HCT116 (cell line): Measurements from ENCODE around the gene SH3GL1. TPM values are rescaled to one million over a fixed set of nuclear protein-coding genes. Genes with fewer than 3 reads are reported as not detected.
A peak's percentile ranks its signal among the peaks of the same experiment; 100 is the strongest.

ENCODE experiments used
- ATAC-seq: fragments of 200-7000 bp; cut with Tn5 transposase; 2 replicates; pipeline ENCODE4 v1.9.1; 2020; ENCODE audit warnings: mild to moderate bottlenecking, moderate library complexity
- BruUV-seq: library from RNA; stranded (reverse); fragments of 400-500 nt; replicated peaks from 2 replicates; lab custom pipeline; 2021; lab: Mats Ljungman, UMichigan
- CTCF ChIA-PET: fragments of 300-600 bp; sonication (Branson Sonifier 250); formaldehyde crosslinking; loops from one replicate; lab custom pipeline; 2021; ENCODE audit warnings: antibody characterized with exemption; lab: Charles Lee
- POLR2A ChIA-PET: fragments of 300-600, 350-600 bp; sonication (Branson Sonifier 250); formaldehyde crosslinking; loops from one replicate; lab custom pipeline; 2021; ENCODE audit warnings: antibody characterized with exemption; lab: Charles Lee
- RAD21 ChIA-PET, 2 experiments: fragments of 300-600 bp; sonication (Branson Sonifier 250); formaldehyde crosslinking; loops; one replicate each; lab custom pipeline; 2023; ENCODE audit warnings: low total read pairs in 2 of 2; ENCODE audit not compliant: uncharacterized antibody in 2 of 2, unreplicated experiment in 2 of 2, low non-redundant PET in 1 of 2; lab: Charles Lee
- DNase-seq: peaks from one replicate; pipeline ENCODE4 v3.0.0-alpha.2; 2010; ENCODE audit warnings: low read depth, low spot score
- H2AFZ ChIP-seq: fragments of 200-600 bp; shearing (Covaris generic), sonication (generic); 2 replicates; pipeline ENCODE4 v1.6.1; 2017; ENCODE audit warnings: low read depth, mixed run types, mixed read lengths, antibody characterized with exemption, low read length; ENCODE audit not compliant: poor library complexity, severe bottlenecking
- H3K27ac ChIP-seq: 2 replicates; pipeline ENCODE4 v1.5.1; 2012; ENCODE audit warnings: low read depth, low read length
- H3K27me3 ChIP-seq: fragments of 200-600 bp; sonication (generic); 2 replicates; pipeline ENCODE4 v1.6.1; 2016; ENCODE audit warnings: mixed run types, low read length, mixed read lengths; ENCODE audit not compliant: insufficient read depth
- H3K36me3 ChIP-seq, 2 experiments: fragments of 200-500 bp in 1 of 2; fragments of 200-600 bp in 1 of 2; sonication (Bioruptor generic) in 1 of 2; sonication (generic) in 1 of 2; 2 replicates each; pipeline versions ENCODE4 v1.5.1 to v1.6.1; 2014 to 2016; ENCODE audit warnings: low read length in 2 of 2, inconsistent platforms in 1 of 2, mixed read lengths in 1 of 2, mixed run types in 1 of 2; ENCODE audit not compliant: insufficient read depth in 2 of 2, control insufficient read depth in 1 of 2
- H3K4me1 ChIP-seq, 2 experiments: fragments of 200-600 bp in 1 of 2; sonication (generic) in 1 of 2; 2 replicates each; pipeline versions ENCODE4 v1.5.1 to v1.6.1; 2012 to 2017; ENCODE audit warnings: low read length in 2 of 2, inconsistent platforms in 1 of 2, mild to moderate bottlenecking in 1 of 2, mixed read lengths in 1 of 2, mixed run types in 1 of 2, moderate library complexity in 1 of 2; ENCODE audit not compliant: insufficient read depth in 2 of 2, control insufficient read depth in 1 of 2
- H3K4me2 ChIP-seq: fragments of 200-600 bp; sonication (generic); 2 replicates; pipeline ENCODE4 v1.6.1; 2017; ENCODE audit warnings: mixed run types, low read length, mixed read lengths
- H3K4me3 ChIP-seq, 2 experiments: fragments of 200-600 bp in 1 of 2; sonication (generic) in 1 of 2; replicated peaks in 1 of 2; 2 replicates each; pipeline ENCODE4 v1.5.1; 2011 to 2016; ENCODE audit warnings: low read length in 2 of 2, control low read depth in 1 of 2, low read depth in 1 of 2, mild to moderate bottlenecking in 1 of 2, mixed read lengths in 1 of 2, mixed run types in 1 of 2
- H3K79me2 ChIP-seq: fragments of 200-600 bp; sonication (generic); 2 replicates; pipeline ENCODE4 v1.6.1; 2017; ENCODE audit warnings: mild to moderate bottlenecking, mixed run types, low read length, moderate library complexity, mixed read lengths; ENCODE audit not compliant: insufficient read depth
- H3K9ac ChIP-seq: fragments of 200-600 bp; sonication (generic); 2 replicates; pipeline ENCODE4 v1.6.1; 2016; ENCODE audit warnings: low read length, mixed read lengths
- H3K9me2 ChIP-seq: fragments of 200-600 bp; sonication (generic), shearing (Covaris generic); 2 replicates; pipeline ENCODE4 v1.6.1; 2017; ENCODE audit warnings: mixed run types, mild to moderate bottlenecking, moderate library complexity; ENCODE audit not compliant: insufficient read depth
- H3K9me3 ChIP-seq, 2 experiments: fragments of 200-500 bp in 1 of 2; fragments of 200-600 bp in 1 of 2; sonication (Bioruptor generic) in 1 of 2; sonication (generic) in 1 of 2; 2 replicates each; pipeline ENCODE4 v1.6.1; 2014 to 2017; ENCODE audit warnings: low read length in 2 of 2, mixed read lengths in 2 of 2, inconsistent platforms in 1 of 2, low read depth in 1 of 2, mild to moderate bottlenecking in 1 of 2, mixed run types in 1 of 2, moderate library complexity in 1 of 2; ENCODE audit not compliant: control insufficient read depth in 1 of 2, insufficient read depth in 1 of 2
- H4K20me1 ChIP-seq: fragments of 200-600 bp; sonication (generic), shearing (Covaris generic); 2 replicates; pipeline ENCODE4 v1.6.1; 2017; ENCODE audit warnings: mixed run types, mild to moderate bottlenecking, moderate library complexity; ENCODE audit not compliant: insufficient read depth
- EZH2phosphoT487 ChIP-seq: fragments of 200-600 bp; IDR thresholded peaks from 2 replicates; pipeline ENCODE4 v1.6.1; 2018; ENCODE audit warnings: antibody characterized with exemption, borderline replicate concordance
- SIN3A ChIP-seq: IDR thresholded peaks from 2 replicates; pipeline ENCODE4 v1.6.1; 2012; ENCODE audit warnings: low read depth
- ZFX ChIP-seq: fragments of 450-650 bp; IDR thresholded peaks from 2 replicates; pipeline ENCODE4 v1.6.1; 2017
- intact Hi-C: fragments of 100-400 bp; cut with micrococcal nuclease; formaldehyde crosslinking; loops from 2 replicates; pipeline ENCODE4 v1.10.0; 2022
- total RNA-seq: library from RNA; stranded (reverse); gene quantifications from one replicate; pipeline ENCODE4 v1.2.1, GENCODE V29; 2021; ENCODE audit not compliant: unreplicated experiment
- TF ChIP-seq, protein P1 (sequence below), 3 experiments: fragments of 200-600 bp in 1 of 3; sonication (generic) in 1 of 3; IDR thresholded peaks in 2 of 3; conservative IDR thresholded peaks in 1 of 3; 2 replicates each; pipeline ENCODE4 v1.5.1; 2012 to 2017; ENCODE audit warnings: low read depth in 2 of 3, low read length in 2 of 3, antibody characterized with exemption in 1 of 3, borderline replicate concordance in 1 of 3, control low read depth in 1 of 3, mild to moderate bottlenecking in 1 of 3, mixed read lengths in 1 of 3, mixed run types in 1 of 3, moderate library complexity in 1 of 3; ENCODE audit not compliant: insufficient read depth in 1 of 3

SH3GL1 gene
- total RNA-seq, 1 experiment from 2014 or later, result 86.0 TPM

GRCh38 chr19:4403005-4403761 is 2.8 kb upstream of the SH3GL1 start:
- Histone ChIP-seq H3K36me3 (peaks cover 0 to 13% of the 10 kb centered on the region in 2 experiments; a peak in 3 of 4 replicates), H3K9me3 (no peaks in the 10 kb centered on the region), H3K4me3 (peak overlapping the region; percentile 88 to 100), H3K27ac (peak overlapping the region; percentile 85), H2AFZ (no peak overlapping the region), H3K9me2 (no peaks in the 10 kb centered on the region), H3K4me1 (peaks cover 16 to 44% of the 10 kb centered on the region in 2 experiments), H3K9ac (peak overlapping the region; percentile 99), H3K4me2 (peak overlapping the region; percentile 98), H4K20me1 (peaks cover 20% of the 10 kb centered on the region), H3K79me2 (peaks cover 77% of the 10 kb centered on the region), H3K27me3 (no peaks in the 10 kb centered on the region)
- intact Hi-C loops, result loop anchor here (5.0 kb wide), 1 partner anchor 41 kb away; no protein-coding TSS in a partner anchor
- ATAC-seq, result no peak
- CTCF ChIA-PET, result no interaction called here
- TF ChIP-seq ZFX (peak; percentile 54; the same call in 1 of the 2 replicates), SIN3A (peak; percentile 50; the same call in 1 of the 2 replicates), EZH2phosphoT487 (no peak)
- TF ChIP-seq, protein P1, sequence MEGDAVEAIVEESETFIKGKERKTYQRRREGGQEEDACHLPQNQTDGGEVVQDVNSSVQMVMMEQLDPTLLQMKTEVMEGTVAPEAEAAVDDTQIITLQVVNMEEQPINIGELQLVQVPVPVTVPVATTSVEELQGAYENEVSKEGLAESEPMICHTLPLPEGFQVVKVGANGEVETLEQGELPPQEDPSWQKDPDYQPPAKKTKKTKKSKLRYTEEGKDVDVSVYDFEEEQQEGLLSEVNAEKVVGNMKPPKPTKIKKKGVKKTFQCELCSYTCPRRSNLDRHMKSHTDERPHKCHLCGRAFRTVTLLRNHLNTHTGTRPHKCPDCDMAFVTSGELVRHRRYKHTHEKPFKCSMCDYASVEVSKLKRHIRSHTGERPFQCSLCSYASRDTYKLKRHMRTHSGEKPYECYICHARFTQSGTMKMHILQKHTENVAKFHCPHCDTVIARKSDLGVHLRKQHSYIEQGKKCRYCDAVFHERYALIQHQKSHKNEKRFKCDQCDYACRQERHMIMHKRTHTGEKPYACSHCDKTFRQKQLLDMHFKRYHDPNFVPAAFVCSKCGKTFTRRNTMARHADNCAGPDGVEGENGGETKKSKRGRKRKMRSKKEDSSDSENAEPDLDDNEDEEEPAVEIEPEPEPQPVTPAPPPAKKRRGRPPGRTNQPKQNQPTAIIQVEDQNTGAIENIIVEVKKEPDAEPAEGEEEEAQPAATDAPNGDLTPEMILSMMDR (IDR thresholded peaks at IDR 0.05 in 2 of 3, conservative IDR thresholded peaks at IDR 0.05 in 1 of 3; ENCODE audit: borderline replicate concordance in 1 of 3, insufficient read depth in 1 of 3, low read depth in 2 of 3, low read length in 2 of 3), result no peak
- RAD21 ChIA-PET, result no interaction called here
- BruUV-seq, result TSS peak; percentile 57
- DNase-seq, result no peak
- POLR2A ChIA-PET, result no interaction called here
